Heart left ventricle (tissue), 16 donors: ENCODE results near the gene UGT3A2. TPM values are rescaled to one million over a fixed set of nuclear protein-coding genes. Genes with fewer than 3 reads are reported as not detected.

Experiments used
- ATAC-seq, 4 donors: fragments of 200-7000 bp; cut with Tn5 transposase; one replicate each; pipeline ENCODE4 v1.9.1; 2020 to 2022; ENCODE audit warnings: moderate library complexity in 4 of 4, mild to moderate bottlenecking in 3 of 4, moderate number of reproducible peaks in 1 of 4
- DNase-seq, 5 donors: peaks; one replicate each; pipeline ENCODE4 v3.0.0-alpha.2; 2020
- H3K27ac ChIP-seq, 12 donors: fragments of 200-600 bp; sonication (generic) in 4 of 12; one replicate each; pipeline versions ENCODE4 v1.5.0 to v1.8.0; 2016 to 2022; ENCODE audit warnings: mild to moderate bottlenecking in 2 of 12
- H3K27me3 ChIP-seq, 9 donors: fragments of 200-600 bp; sonication (generic) in 2 of 9; one replicate each; pipeline versions ENCODE4 v1.5.1 to v1.8.0; 2016 to 2022; ENCODE audit warnings: mild to moderate bottlenecking in 3 of 9
- H3K36me3 ChIP-seq, 9 donors: fragments of 200-600 bp; sonication (generic) in 2 of 9; one replicate each; pipeline versions ENCODE4 v1.5.0 to v1.8.0; 2018 to 2022; ENCODE audit warnings: mild to moderate bottlenecking in 2 of 9
- H3K4me1 ChIP-seq, 12 donors: fragments of 200-600 bp; sonication (generic) in 4 of 12; one replicate each; pipeline versions ENCODE4 v1.5.0 to v1.8.0; 2016 to 2022; ENCODE audit warnings: mild to moderate bottlenecking in 3 of 12
- H3K4me3 ChIP-seq, 12 donors: fragments of 200-600 bp; sonication (generic) in 4 of 12; one replicate each; pipeline versions ENCODE4 v1.5.0 to v1.8.0; 2017 to 2022; ENCODE audit warnings: mild to moderate bottlenecking in 9 of 12, moderate library complexity in 4 of 12
- H3K9me3 ChIP-seq, 12 donors: fragments of 200-600 bp; sonication (generic) in 4 of 12; one replicate each; pipeline versions ENCODE4 v1.5.0 to v1.8.0; 2016 to 2022; ENCODE audit warnings: mild to moderate bottlenecking in 1 of 12
- POLR2A ChIP-seq, 2 donors: fragments of 450-650 bp; IDR thresholded peaks; one replicate each; pipeline ENCODE4 v1.6.1; 2017; ENCODE audit warnings: antibody characterized with exemption in 2 of 2, mild to moderate bottlenecking in 2 of 2, moderate library complexity in 2 of 2
- WGBS, 4 donors: extraction: QIAGEN DNeasy Blood & Tissue Kit in 2 of 4; methylation state at CpG; one replicate each; pipeline versions ENCODE4 v1.1.5 to v1.1.7; 2013 to 2018; 5-methylcytosine and 5-hydroxymethylcytosine counted together
- intact Hi-C, 10 donors: fragments of 100-400 bp; cut with DNase I; formaldehyde crosslinking; loops; one replicate each; pipeline versions ENCODE4 v1.11.1 to v1.14.2; 2022
- polyA plus RNA-seq, 2 donors: library from polyadenylated mRNA; stranded (reverse); fragments of 200-250 nt; gene quantifications; one replicate each; pipeline ENCODE4 v1.2.3, GENCODE V29; 2013
- total RNA-seq, 9 donors: library from RNA; depleted of rRNA in 2 of 9; stranded (reverse); fragments of >200 nt in 2 of 9; fragmentation: NEBNext Ultra II Directional in 3 of 9; extraction: Animal tissue kit (Norgen Biotek cat#: 25700) in 3 of 9; gene quantifications; one replicate each; pipeline versions ENCODE4 v1.1.0 to v1.2.4, GENCODE V29; 2016 to 2023
- TF ChIP-seq, protein P1 (sequence below), 12 donors: fragments of 200-600 bp; sonication (generic) in 4 of 12; IDR thresholded peaks; one replicate each; pipeline versions ENCODE4 v1.5.0 to v1.8.0; 2018 to 2022; ENCODE audit warnings: antibody characterized with exemption in 12 of 12, mild to moderate bottlenecking in 5 of 12
- donor health status: ischemic (EF 13 %, LVEDD 7.1; RV severe dilation, severe dysfunction).
- donor health status: healthy with polysubstance abuse.
- donor health status: DM: no; HTN: yes; CAD: no.
- donor health status: DM: no; HTN: no; CAD: no.
- donor health status: ischemic (EF 25% LVEDD 6.9; RV normal size, moderate dysfunction).
- donor health status: ischemic (EF 25% LVEDD 5.7; RV mildly dilated, moderate dysfunction).
- donor health status: healthy.
- donor health status: DM: yes; HTN: yes; CAD: no.
- donor health status: ischemic (EF 35%, LVEDD 5.7; RV mildly dilated, moderate dysfunction).
- donor health status: nonischemic (EF 11% LVEDD 7.7; RV severe dilation, severe dysfunction).
- donor health status: DM: yes; HTN: yes; CAD: no.
- donor health status: PGD.
- donor health status: ischemic (EF 29% LVEDD 5.4; RV normal size, mild dysfunction).
- donor health status: nonischemic (EF 23%, LVEDD 6.1; RV moderate dilation, normal function).

The UGT3A2 gene
- total and polyA plus RNA-seq, 11 donors, result 0.32 TPM; not detected in 10

DNA sequence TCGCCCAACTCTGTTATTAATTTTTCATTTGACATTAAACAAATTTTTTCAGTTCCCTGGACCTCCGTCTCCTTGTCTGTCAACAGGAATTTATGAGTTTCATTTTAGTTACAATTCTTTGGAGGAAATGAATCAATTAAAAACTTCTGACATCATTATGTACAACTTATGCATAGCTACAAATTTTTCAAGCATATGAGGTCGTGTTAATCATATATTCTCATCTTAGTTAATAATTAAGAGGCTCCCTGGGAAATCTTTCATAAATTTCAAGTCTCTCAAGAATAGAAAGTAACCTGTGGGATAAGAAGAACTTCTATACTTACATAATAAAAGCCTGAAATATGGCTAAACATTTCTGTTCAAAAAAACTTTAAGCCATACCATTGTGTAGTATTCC lies 78.9 kb downstream of the UGT3A2 start:
- ATAC-seq (no peak), DNase-seq (no peak)
- Histone ChIP-seq H3K9me3 (no peaks in the 10 kb centered on the region), H3K27me3 (peaks cover 0 to 19% (median 0%) of the 10 kb centered on the region in 9 donors), H3K4me1 (no peaks in the 10 kb centered on the region), H3K27ac (no peak overlapping the region), H3K4me3 (no peak overlapping the region), H3K36me3 (no peaks in the 10 kb centered on the region)
- TF ChIP-seq POLR2A (IDR thresholded peaks at IDR 0.05), result no peak
- TF ChIP-seq, protein P1, sequence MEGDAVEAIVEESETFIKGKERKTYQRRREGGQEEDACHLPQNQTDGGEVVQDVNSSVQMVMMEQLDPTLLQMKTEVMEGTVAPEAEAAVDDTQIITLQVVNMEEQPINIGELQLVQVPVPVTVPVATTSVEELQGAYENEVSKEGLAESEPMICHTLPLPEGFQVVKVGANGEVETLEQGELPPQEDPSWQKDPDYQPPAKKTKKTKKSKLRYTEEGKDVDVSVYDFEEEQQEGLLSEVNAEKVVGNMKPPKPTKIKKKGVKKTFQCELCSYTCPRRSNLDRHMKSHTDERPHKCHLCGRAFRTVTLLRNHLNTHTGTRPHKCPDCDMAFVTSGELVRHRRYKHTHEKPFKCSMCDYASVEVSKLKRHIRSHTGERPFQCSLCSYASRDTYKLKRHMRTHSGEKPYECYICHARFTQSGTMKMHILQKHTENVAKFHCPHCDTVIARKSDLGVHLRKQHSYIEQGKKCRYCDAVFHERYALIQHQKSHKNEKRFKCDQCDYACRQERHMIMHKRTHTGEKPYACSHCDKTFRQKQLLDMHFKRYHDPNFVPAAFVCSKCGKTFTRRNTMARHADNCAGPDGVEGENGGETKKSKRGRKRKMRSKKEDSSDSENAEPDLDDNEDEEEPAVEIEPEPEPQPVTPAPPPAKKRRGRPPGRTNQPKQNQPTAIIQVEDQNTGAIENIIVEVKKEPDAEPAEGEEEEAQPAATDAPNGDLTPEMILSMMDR (IDR thresholded peaks at IDR 0.05), result no peak
- WGBS, 4 donors, result 49 to 51% (median 50%) methylated on average over 3 of the region's 3 CpGs
- intact Hi-C loops, result loop anchor here in 1 of 10 donors (10.0 kb wide), 1 partner anchor 833 kb away; no protein-coding TSS in a partner anchor

Other genes with a start within 250 kb of the UGT3A2 start
- gene IL7R, start 210.0 kb downstream of the UGT3A2 start, total RNA-seq, result 10 to 100 TPM in 1 of 9 donors, 1 to 10 TPM in 2, under 1 TPM in 6; 0.32 to 12.0 (median 0.61) TPM
- gene IL7R, start 210.0 kb downstream of the UGT3A2 start, polyA plus RNA-seq, result under 1 TPM; 0.27 to 0.82 TPM
- not detected for gene CAPSL, start 128.3 kb downstream of the UGT3A2 start, total RNA-seq
- not detected for gene CAPSL, start 128.3 kb downstream of the UGT3A2 start, polyA plus RNA-seq
- not detected for gene UGT3A1, start 75.5 kb downstream of the UGT3A2 start, total RNA-seq
- not detected for gene UGT3A1, start 75.5 kb downstream of the UGT3A2 start, polyA plus RNA-seq
- gene LMBRD2, start 85.0 kb upstream of the UGT3A2 start, total RNA-seq, result 10 to 100 TPM; 10.0 to 18.2 (median 13.9) TPM
- gene LMBRD2, start 85.0 kb upstream of the UGT3A2 start, polyA plus RNA-seq, result 1 to 10 TPM; 2.6 to 5.2 TPM
- gene SKP2, start 85.2 kb upstream of the UGT3A2 start, total RNA-seq, result 10 to 100 TPM in 1 of 9 donors, 1 to 10 TPM in 8; 3.4 to 12.0 (median 6.0) TPM
- 1 to 10 TPM; 1.6 to 1.9 TPM for gene SKP2, start 85.2 kb upstream of the UGT3A2 start, polyA plus RNA-seq
- 10 to 100 TPM; 25.8 to 41.8 (median 37.2) TPM for gene NADK2, start 175.0 kb upstream of the UGT3A2 start, total RNA-seq
- gene NADK2, start 175.0 kb upstream of the UGT3A2 start, polyA plus RNA-seq, result 10 to 100 TPM; 10.4 to 22.2 TPM
- 1 to 10 TPM in 3 of 9 donors, under 1 TPM in 6; 0.19 to 2.2 (median 0.54) TPM for gene RANBP3L, start 235.0 kb upstream of the UGT3A2 start, total RNA-seq
- gene RANBP3L, start 235.0 kb upstream of the UGT3A2 start, polyA plus RNA-seq, result under 1 TPM; 0.14 to 0.19 TPM